PC-9 (cell line): ENCODE measurements around the gene NUTF2. TPM values are rescaled to one million over a fixed set of nuclear protein-coding genes. Genes with fewer than 3 reads are reported as not detected.

Experiments used
- BruUV-seq: library from RNA; stranded (reverse); fragments of 400-500 nt; replicated peaks from 2 replicates; lab custom pipeline; 2021; lab: Mats Ljungman, UMichigan
- CTCF ChIA-PET: fragments of 300-600 bp; sonication (Branson Sonifier 250); formaldehyde crosslinking; loops from one replicate; lab custom pipeline; 2022; ENCODE audit warnings: antibody characterized with exemption; lab: Charles Lee
- POLR2A ChIA-PET: fragments of 300-600 bp; sonication (Branson Sonifier 250); formaldehyde crosslinking; loops from one replicate; lab custom pipeline; 2022; ENCODE audit warnings: antibody characterized with exemption; ENCODE audit not compliant: unreplicated experiment; lab: Charles Lee
- DNase-seq, 2 experiments: peaks; one replicate each; pipeline versions ENCODE4 v3.0.0 to v3.0.0-alpha.2; 2015 to 2022; ENCODE audit warnings: mixed read lengths in 1 of 2
- H2AFZ ChIP-seq: fragments of 200-600 bp; sonication (generic); 2 replicates; pipeline ENCODE4 v1.8.1; 2017; ENCODE audit warnings: antibody characterized with exemption
- H3F3A ChIP-seq: fragments of 200-600 bp; sonication (generic); 2 replicates; pipeline ENCODE4 v1.8.1; 2017; ENCODE audit warnings: antibody characterized with exemption, mild to moderate bottlenecking, low read depth; ENCODE audit not compliant: insufficient read depth
- H3K27ac ChIP-seq: fragments of 200-600 bp; sonication (generic); 2 replicates; pipeline ENCODE4 v1.6.1; 2016; ENCODE audit warnings: mixed run types
- H3K27me3 ChIP-seq: fragments of 200-600 bp; sonication (generic); 2 replicates; pipeline ENCODE4 v1.6.1; 2016; ENCODE audit warnings: low read depth, mixed run types; ENCODE audit not compliant: insufficient read depth
- H3K36me3 ChIP-seq: fragments of 200-600 bp; sonication (generic); 2 replicates; pipeline ENCODE4 v1.6.1; 2016; ENCODE audit warnings: low read depth, mixed run types
- H3K4me1 ChIP-seq: fragments of 200-600 bp; sonication (generic); replicated peaks from 2 replicates; pipeline ENCODE4 v1.6.1; 2016; ENCODE audit warnings: mixed run types; ENCODE audit not compliant: insufficient read depth
- H3K4me2 ChIP-seq: fragments of 200-600 bp; sonication (generic); 2 replicates; pipeline ENCODE4 v1.6.1; 2017; ENCODE audit warnings: mixed run types
- H3K4me3 ChIP-seq: fragments of 200-600 bp; sonication (generic); 2 replicates; pipeline ENCODE4 v1.6.1; 2016; ENCODE audit warnings: mixed run types
- H3K79me2 ChIP-seq: fragments of 200-600 bp; sonication (generic); 2 replicates; pipeline ENCODE4 v1.6.1; 2017; ENCODE audit warnings: low read depth, mixed run types
- H3K9me2 ChIP-seq: fragments of 200-600 bp; sonication (generic); 2 replicates; pipeline ENCODE4 v1.8.1; 2017; ENCODE audit warnings: mild to moderate bottlenecking; ENCODE audit not compliant: insufficient read depth
- H3K9me3 ChIP-seq: fragments of 200-600 bp; sonication (generic); 2 replicates; pipeline ENCODE4 v1.8.1; 2016; ENCODE audit warnings: low read depth; ENCODE audit not compliant: insufficient read depth
- H4K20me1 ChIP-seq: fragments of 200-600 bp; sonication (generic); 2 replicates; pipeline ENCODE4 v1.8.1; 2017; ENCODE audit not compliant: insufficient read depth
- EZH2 ChIP-seq: fragments of 200-600 bp; sonication (generic); IDR thresholded peaks from 2 replicates; pipeline ENCODE4 v1.8.0; 2017; ENCODE audit warnings: antibody characterized with exemption, low read depth
- intact Hi-C: fragments of 100-400 bp; cut with micrococcal nuclease; formaldehyde crosslinking; loops from one replicate; pipeline ENCODE4 v1.10.0; 2022; ENCODE audit not compliant: unreplicated experiment
- total RNA-seq: library from RNA; stranded (reverse); gene quantifications from 2 replicates; pipeline ENCODE4 v1.2.3, GENCODE V29; 2021
- TF ChIP-seq, protein P1 (sequence below): fragments of 200-600 bp; sonication (generic); conservative IDR thresholded peaks from 2 replicates; pipeline ENCODE4 v1.6.1; 2017; ENCODE audit warnings: mixed run types, antibody characterized with exemption, mild to moderate bottlenecking, moderate library complexity

The NUTF2 gene
- total RNA-seq, 1 experiment from 2014 or later = 147 TPM

DNA sequence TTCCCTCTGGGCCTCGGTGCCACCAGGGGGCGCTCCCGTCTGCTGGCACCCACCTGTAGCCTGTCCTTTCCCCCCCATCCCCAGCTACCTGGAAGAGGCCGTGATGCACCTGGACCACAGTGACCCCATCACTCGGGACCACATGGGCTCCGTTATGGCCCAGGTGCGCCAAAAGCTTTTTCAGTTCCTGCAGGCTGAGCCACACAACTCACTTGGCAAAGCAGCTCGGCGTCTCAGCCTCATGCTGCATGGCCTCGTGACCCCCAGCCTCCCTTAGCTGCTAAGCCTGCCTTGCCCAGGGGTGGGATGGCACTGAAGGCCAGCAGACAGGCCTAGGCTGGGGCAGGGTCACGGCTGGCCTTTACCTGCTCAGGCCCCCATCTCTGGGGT lies 37.1 kb downstream of the NUTF2 start:
- CTCF ChIA-PET = interaction anchor here (0.6 to 2.1 kb wide), 4 partner anchors 9 to 180 kb away, joined by 4 to 13 read pairs (median 4); partner anchors contain the start of gene PSKH1
- H3K9me3 ChIP-seq = no peaks in the 10 kb centered on the region
- no peak for TF ChIP-seq EZH2
- TF ChIP-seq, protein P1, sequence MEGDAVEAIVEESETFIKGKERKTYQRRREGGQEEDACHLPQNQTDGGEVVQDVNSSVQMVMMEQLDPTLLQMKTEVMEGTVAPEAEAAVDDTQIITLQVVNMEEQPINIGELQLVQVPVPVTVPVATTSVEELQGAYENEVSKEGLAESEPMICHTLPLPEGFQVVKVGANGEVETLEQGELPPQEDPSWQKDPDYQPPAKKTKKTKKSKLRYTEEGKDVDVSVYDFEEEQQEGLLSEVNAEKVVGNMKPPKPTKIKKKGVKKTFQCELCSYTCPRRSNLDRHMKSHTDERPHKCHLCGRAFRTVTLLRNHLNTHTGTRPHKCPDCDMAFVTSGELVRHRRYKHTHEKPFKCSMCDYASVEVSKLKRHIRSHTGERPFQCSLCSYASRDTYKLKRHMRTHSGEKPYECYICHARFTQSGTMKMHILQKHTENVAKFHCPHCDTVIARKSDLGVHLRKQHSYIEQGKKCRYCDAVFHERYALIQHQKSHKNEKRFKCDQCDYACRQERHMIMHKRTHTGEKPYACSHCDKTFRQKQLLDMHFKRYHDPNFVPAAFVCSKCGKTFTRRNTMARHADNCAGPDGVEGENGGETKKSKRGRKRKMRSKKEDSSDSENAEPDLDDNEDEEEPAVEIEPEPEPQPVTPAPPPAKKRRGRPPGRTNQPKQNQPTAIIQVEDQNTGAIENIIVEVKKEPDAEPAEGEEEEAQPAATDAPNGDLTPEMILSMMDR = peak; percentile 92
- BruUV-seq = no TSS peak
- H3F3A ChIP-seq = no peaks in the 10 kb centered on the region; the same call in 1 of the 2 replicates
- POLR2A ChIA-PET = no interaction called here
- no peaks in the 10 kb centered on the region for H3K4me1 ChIP-seq
- no peaks in the 10 kb centered on the region for H3K79me2 ChIP-seq
- no peaks in the 10 kb centered on the region for H3K27me3 ChIP-seq
- H3K9me2 ChIP-seq = no peaks in the 10 kb centered on the region
- no peak overlapping the region for H2AFZ ChIP-seq
- intact Hi-C loops = loop anchor here (2.0 kb wide), 1 partner anchor 157 kb away; no protein-coding TSS in a partner anchor
- no peak overlapping the region for H3K4me3 ChIP-seq
- peak in 1 of 2 experiments; percentile 67 for DNase-seq
- peaks cover 4% of the 10 kb centered on the region; the same call in 1 of the 2 replicates for H3K36me3 ChIP-seq
- H3K27ac ChIP-seq = no peak overlapping the region
- no peaks in the 10 kb centered on the region for H4K20me1 ChIP-seq
- H3K4me2 ChIP-seq = no peak overlapping the region

DNA sequence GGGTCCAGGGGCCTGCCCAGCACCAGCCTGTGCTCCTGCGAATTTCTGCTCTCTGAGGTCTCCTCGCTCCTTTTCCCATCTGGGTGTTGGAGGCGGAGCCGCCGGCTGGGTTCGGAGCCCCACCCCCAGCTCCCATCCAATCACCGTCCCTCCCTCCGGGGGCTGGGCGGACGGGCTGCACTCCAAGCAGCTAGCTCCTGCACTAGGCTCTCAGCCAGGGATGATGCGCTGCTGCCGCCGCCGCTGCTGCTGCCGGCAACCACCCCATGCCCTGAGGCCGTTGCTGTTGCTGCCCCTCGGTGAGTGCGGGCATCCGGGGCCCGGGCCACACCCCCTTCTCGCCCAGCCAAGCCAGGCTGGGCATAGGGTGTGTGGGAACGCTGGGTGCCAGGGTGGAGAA lies 38.0 kb downstream of the NUTF2 start, which contains the start of gene NRN1L:
Gene NRN1L, plus strand, starts transcription at position 202 of the 400 bp plus-strand sequence. Its CDS starts 19 bp downstream, at position 221.
- H4K20me1 ChIP-seq = no peaks in the 10 kb centered on the region
- no peaks in the 10 kb centered on the region for H3K27me3 ChIP-seq
- TF ChIP-seq EZH2 = no peak
- TF ChIP-seq, protein P1 = no peak
- POLR2A ChIA-PET = interaction anchor here (0.6 kb wide), 2 partner anchors 69 to 322 kb away, joined by 7 to 8 read pairs; no protein-coding TSS in a partner anchor
- intact Hi-C loops = no loop called here
- no peaks in the 10 kb centered on the region for H3K79me2 ChIP-seq
- DNase-seq = peak in 1 of 2 experiments; percentile 91
- no peak within 1 kb of the TSS for H3K4me2 ChIP-seq
- no TSS peak for BruUV-seq
- no peak within 1 kb of the TSS for H2AFZ ChIP-seq
- H3K27ac ChIP-seq = no peak within 1 kb of the TSS
- no peaks in the 10 kb centered on the region for H3K9me3 ChIP-seq
- CTCF ChIA-PET = interaction anchor here (0.5 to 2.1 kb wide), 4 partner anchors 52 to 370 kb away, joined by 3 to 13 read pairs (median 4); no protein-coding TSS in a partner anchor
- H3K36me3 ChIP-seq = peaks cover 4% of the 10 kb centered on the region; the same call in 1 of the 2 replicates
- H3F3A ChIP-seq = no peaks in the 10 kb centered on the region; the same call in 1 of the 2 replicates
- H3K9me2 ChIP-seq = no peaks in the 10 kb centered on the region
- H3K4me3 ChIP-seq = no peak within 1 kb of the TSS
- H3K4me1 ChIP-seq = no peaks in the 10 kb centered on the region

DNA sequence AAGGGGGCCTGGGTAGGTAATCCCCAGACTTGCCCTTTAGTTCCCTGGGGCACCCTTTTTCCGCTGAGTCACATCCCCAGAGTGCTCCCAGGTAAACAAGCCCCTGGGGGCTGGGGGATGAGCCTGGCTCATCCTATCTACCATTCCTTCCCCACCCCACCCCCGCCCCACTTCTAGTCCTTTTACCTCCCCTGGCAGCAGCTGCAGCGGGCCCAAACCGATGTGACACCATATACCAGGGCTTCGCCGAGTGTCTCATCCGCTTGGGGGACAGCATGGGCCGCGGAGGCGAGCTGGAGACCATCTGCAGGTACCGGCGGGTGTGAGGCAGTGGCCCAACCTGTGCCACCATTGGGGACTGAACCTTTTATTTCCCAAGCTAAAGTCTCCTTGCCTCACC lies 38.8 kb downstream of the NUTF2 start:
- Histone ChIP-seq H2AFZ (no peak overlapping the region), H3K9me2 (no peaks in the 10 kb centered on the region), H3K4me1 (no peaks in the 10 kb centered on the region), H3F3A (peaks cover under 1% of the 10 kb centered on the region; the same call in 1 of the 2 replicates), H3K4me2 (no peak overlapping the region), H3K79me2 (no peaks in the 10 kb centered on the region), H3K36me3 (peaks cover 4% of the 10 kb centered on the region; the same call in 1 of the 2 replicates), H3K9me3 (no peaks in the 10 kb centered on the region), H3K27ac (no peak overlapping the region), H3K27me3 (no peaks in the 10 kb centered on the region), H3K4me3 (no peak overlapping the region), H4K20me1 (no peaks in the 10 kb centered on the region)
- POLR2A ChIA-PET = no interaction called here
- no TSS peak for BruUV-seq
- CTCF ChIA-PET = no interaction called here
- DNase-seq = no peak
- TF ChIP-seq, protein P1 = no peak
- TF ChIP-seq EZH2 = no peak
- intact Hi-C loops = no loop called here
